Liver (tissue), 3 donors: ENCODE data around the gene PRSS56.

Source experiments
- GABPA ChIP-seq, 2 donors: IDR thresholded peaks in 1 of 2; conservative IDR thresholded peaks in 1 of 2; 2 replicates each; pipeline ENCODE4 v1.6.1; 2016; ENCODE audit warnings: antibody characterized with exemption in 2 of 2, mild to moderate bottlenecking in 1 of 2, moderate library complexity in 1 of 2
- RXRA ChIP-seq, 2 donors: IDR thresholded peaks; 2 replicates each; pipeline ENCODE4 v1.6.1; 2017 to 2018; ENCODE audit warnings: antibody characterized with exemption in 2 of 2, mild to moderate bottlenecking in 1 of 2
- TAF1 ChIP-seq: conservative IDR thresholded peaks from 2 replicates; pipeline ENCODE4 v1.6.1; 2016; ENCODE audit warnings: antibody characterized with exemption, mild to moderate bottlenecking
- YY1 ChIP-seq: IDR thresholded peaks from 2 replicates; pipeline ENCODE4 v1.6.1; 2016; ENCODE audit warnings: antibody characterized with exemption, mild to moderate bottlenecking
- TF ChIP-seq, protein P1 (sequence below): fragments of 150-350 bp; IDR thresholded peaks from 2 replicates; pipeline ENCODE4 v1.5.1; 2017; ENCODE audit warnings: improper control_type of control experiment, low read depth, low read length; ENCODE audit not compliant: missing input control
- TF ChIP-seq, protein P2 (sequence below): IDR thresholded peaks from 2 replicates; pipeline ENCODE4 v1.6.1; 2016; ENCODE audit warnings: antibody characterized with exemption
- TF ChIP-seq, protein P3 (sequence below): IDR thresholded peaks from 2 replicates; pipeline ENCODE4 v1.6.1; 2016; ENCODE audit warnings: antibody characterized with exemption, mild to moderate bottlenecking
- donor health status: healthy.
- donor health status: healthy.

DNA sequence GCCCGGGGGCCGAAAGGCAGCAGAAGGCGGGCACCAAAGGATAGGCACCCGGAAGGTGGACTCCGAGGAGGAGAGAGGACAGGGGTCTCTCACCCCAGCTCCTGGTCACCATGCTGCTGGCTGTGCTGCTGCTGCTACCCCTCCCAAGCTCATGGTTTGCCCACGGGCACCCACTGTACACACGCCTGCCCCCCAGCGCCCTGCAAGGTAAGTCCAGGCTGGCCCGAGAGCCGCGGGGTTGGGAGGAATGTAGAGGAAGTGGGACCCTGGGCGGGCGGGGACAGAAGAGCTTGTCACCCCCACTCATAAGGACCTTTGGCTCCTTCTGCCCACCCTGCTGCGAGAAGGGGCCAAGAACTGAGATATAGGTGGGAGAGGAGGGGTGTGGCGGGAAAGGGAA lies 301 bp downstream of the PRSS56 start:
- TF ChIP-seq, protein P1, sequence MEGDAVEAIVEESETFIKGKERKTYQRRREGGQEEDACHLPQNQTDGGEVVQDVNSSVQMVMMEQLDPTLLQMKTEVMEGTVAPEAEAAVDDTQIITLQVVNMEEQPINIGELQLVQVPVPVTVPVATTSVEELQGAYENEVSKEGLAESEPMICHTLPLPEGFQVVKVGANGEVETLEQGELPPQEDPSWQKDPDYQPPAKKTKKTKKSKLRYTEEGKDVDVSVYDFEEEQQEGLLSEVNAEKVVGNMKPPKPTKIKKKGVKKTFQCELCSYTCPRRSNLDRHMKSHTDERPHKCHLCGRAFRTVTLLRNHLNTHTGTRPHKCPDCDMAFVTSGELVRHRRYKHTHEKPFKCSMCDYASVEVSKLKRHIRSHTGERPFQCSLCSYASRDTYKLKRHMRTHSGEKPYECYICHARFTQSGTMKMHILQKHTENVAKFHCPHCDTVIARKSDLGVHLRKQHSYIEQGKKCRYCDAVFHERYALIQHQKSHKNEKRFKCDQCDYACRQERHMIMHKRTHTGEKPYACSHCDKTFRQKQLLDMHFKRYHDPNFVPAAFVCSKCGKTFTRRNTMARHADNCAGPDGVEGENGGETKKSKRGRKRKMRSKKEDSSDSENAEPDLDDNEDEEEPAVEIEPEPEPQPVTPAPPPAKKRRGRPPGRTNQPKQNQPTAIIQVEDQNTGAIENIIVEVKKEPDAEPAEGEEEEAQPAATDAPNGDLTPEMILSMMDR, result no peak
- TF ChIP-seq TAF1, result no peak
- no peak for TF ChIP-seq YY1
- TF ChIP-seq GABPA (IDR thresholded peaks at IDR 0.05 in 1 of 2, conservative IDR thresholded peaks at IDR 0.05 in 1 of 2), result no peak
- TF ChIP-seq, protein P2, sequence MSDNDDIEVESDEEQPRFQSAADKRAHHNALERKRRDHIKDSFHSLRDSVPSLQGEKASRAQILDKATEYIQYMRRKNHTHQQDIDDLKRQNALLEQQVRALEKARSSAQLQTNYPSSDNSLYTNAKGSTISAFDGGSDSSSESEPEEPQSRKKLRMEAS, result no peak
- TF ChIP-seq RXRA (IDR thresholded peaks at IDR 0.05), result no peak
- TF ChIP-seq, protein P3, sequence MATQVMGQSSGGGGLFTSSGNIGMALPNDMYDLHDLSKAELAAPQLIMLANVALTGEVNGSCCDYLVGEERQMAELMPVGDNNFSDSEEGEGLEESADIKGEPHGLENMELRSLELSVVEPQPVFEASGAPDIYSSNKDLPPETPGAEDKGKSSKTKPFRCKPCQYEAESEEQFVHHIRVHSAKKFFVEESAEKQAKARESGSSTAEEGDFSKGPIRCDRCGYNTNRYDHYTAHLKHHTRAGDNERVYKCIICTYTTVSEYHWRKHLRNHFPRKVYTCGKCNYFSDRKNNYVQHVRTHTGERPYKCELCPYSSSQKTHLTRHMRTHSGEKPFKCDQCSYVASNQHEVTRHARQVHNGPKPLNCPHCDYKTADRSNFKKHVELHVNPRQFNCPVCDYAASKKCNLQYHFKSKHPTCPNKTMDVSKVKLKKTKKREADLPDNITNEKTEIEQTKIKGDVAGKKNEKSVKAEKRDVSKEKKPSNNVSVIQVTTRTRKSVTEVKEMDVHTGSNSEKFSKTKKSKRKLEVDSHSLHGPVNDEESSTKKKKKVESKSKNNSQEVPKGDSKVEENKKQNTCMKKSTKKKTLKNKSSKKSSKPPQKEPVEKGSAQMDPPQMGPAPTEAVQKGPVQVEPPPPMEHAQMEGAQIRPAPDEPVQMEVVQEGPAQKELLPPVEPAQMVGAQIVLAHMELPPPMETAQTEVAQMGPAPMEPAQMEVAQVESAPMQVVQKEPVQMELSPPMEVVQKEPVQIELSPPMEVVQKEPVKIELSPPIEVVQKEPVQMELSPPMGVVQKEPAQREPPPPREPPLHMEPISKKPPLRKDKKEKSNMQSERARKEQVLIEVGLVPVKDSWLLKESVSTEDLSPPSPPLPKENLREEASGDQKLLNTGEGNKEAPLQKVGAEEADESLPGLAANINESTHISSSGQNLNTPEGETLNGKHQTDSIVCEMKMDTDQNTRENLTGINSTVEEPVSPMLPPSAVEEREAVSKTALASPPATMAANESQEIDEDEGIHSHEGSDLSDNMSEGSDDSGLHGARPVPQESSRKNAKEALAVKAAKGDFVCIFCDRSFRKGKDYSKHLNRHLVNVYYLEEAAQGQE, result no peak
